Measurements from ENCODE around the gene LIPC.

LIPC gene

GRCh38 chr15:58559904-58560588, 128.3 kb downstream of the LIPC start:
- DNase-seq = no peak

- no peak for DNase-seq
Measured at GRCh38 chr15:58561321-58561720, 129.5 kb downstream of the LIPC start.

- DNase-seq = no peak
Measured at GRCh38 chr15:58562135-58562534, 130.3 kb downstream of the LIPC start.

- DNase-seq = no peak
Measured at GRCh38 chr15:58564981-58565380, 133.2 kb downstream of the LIPC start.

- DNase-seq = no peak
Measured at GRCh38 chr15:58565619-58566018, 133.8 kb downstream of the LIPC start.

- DNase-seq = no peak
Measured at GRCh38 chr15:58566029-58566428, 134.2 kb downstream of the LIPC start.

- no peak for DNase-seq
Measured at GRCh38 chr15:58568157-58568571, 136.4 kb downstream of the LIPC start.

- no peak for DNase-seq
Measured at GRCh38 chr15:58569455-58569854, 137.7 kb downstream of the LIPC start.

- no peak for DNase-seq
Measured at GRCh38 chr15:58571491-58571890, 139.7 kb downstream of the LIPC start.

- DNase-seq = no peak
Measured at GRCh38 chr15:58572521-58572920, 140.7 kb downstream of the LIPC start.

- no peak for DNase-seq
Measured at GRCh38 chr15:58573270-58573669, 141.5 kb downstream of the LIPC start.

GRCh38 chr15:58574631-58575030, 142.8 kb downstream of the LIPC start:
- DNase-seq = no peak

- no peak for DNase-seq
Measured at GRCh38 chr15:58575045-58575786, 143.4 kb downstream of the LIPC start.

GRCh38 chr15:58576657-58577056, 144.9 kb downstream of the LIPC start:
- no peak for DNase-seq

- no peak for DNase-seq
Measured at GRCh38 chr15:58582160-58582559, 150.4 kb downstream of the LIPC start.

GRCh38 chr15:58583171-58583908, 151.5 kb downstream of the LIPC start:
- no peak for DNase-seq

GRCh38 chr15:58584789-58585461, 153.1 kb downstream of the LIPC start:
- no peak for DNase-seq

- DNase-seq = no peak
Measured at GRCh38 chr15:58585693-58586443, 154.1 kb downstream of the LIPC start.

GRCh38 chr15:58587486-58587885, 155.7 kb downstream of the LIPC start:
- DNase-seq = no peak

- no peak for DNase-seq
Measured at GRCh38 chr15:58588096-58588495, 156.3 kb downstream of the LIPC start.

- no peak for DNase-seq
Measured at GRCh38 chr15:58589047-58589446, 157.3 kb downstream of the LIPC start.

- no peak for DNase-seq
Measured at GRCh38 chr15:58590236-58590635, 158.4 kb downstream of the LIPC start.

- no peak for DNase-seq
Measured at GRCh38 chr15:58590926-58591325, 159.1 kb downstream of the LIPC start.
